ENCODE results near the gene ASB2.

ASB2 gene

GRCh38 chr14:93959239-93960107 is 16.9 kb downstream of the ASB2 start (continued):
- TF ChIP-seq ZNF518A (tag by site-specific recombination; conservative IDR thresholded peaks at IDR 0.05; ENCODE audit: low read depth) (no peak), ZNF426 (tag by site-specific recombination; IDR thresholded peaks at IDR 0.05) (no peak), ZNF558 (tag by site-specific recombination; IDR thresholded peaks at IDR 0.05) (no peak), ZNF148 (tag by site-specific recombination; IDR thresholded peaks at IDR 0.05; ENCODE audit: borderline replicate concordance) (no peak), ZNF791 (tag by site-specific recombination; IDR thresholded peaks at IDR 0.05) (no peak), ZNF274 (IDR thresholded peaks at IDR 0.05; ENCODE audit: low read length) (no peak), ZNF274 (tag by site-specific recombination; IDR thresholded peaks at IDR 0.05; ENCODE audit: borderline replicate concordance) (no peak), ZNF423 (tag by site-specific recombination; IDR thresholded peaks at IDR 0.05) (0 out of 2 replicates have a peak, but pooled peaks have one; percentile 32), YY2 (tag by site-specific recombination; IDR thresholded peaks at IDR 0.05) (no peak), ZFP3 (tag by site-specific recombination; IDR thresholded peaks at IDR 0.05; ENCODE audit: low read depth) (no peak), WT1 (tag by site-specific recombination; IDR thresholded peaks at IDR 0.05) (no peak), ZFHX2 (tag by site-specific recombination; conservative IDR thresholded peaks at IDR 0.05) (peak; percentile 98), ZNF112 (tag by site-specific recombination; IDR thresholded peaks at IDR 0.05) (no peak), ZNF654 (tag by site-specific recombination; IDR thresholded peaks at IDR 0.05; ENCODE audit: low read depth) (no peak), ZFP37 (tag by site-specific recombination; IDR thresholded peaks at IDR 0.05) (no peak), HIC1 (tag by site-specific recombination; IDR thresholded peaks at IDR 0.05) (no peak), ZNF664 (tag by site-specific recombination; IDR thresholded peaks at IDR 0.05) (peak; percentile 95), ZBTB8A (tag by site-specific recombination; IDR thresholded peaks at IDR 0.05) (peak; percentile 50), ZNF692 (tag by site-specific recombination; IDR thresholded peaks at IDR 0.05) (0 out of 2 replicates have a peak, but pooled peaks have one; percentile 26), INSM2 (tag by site-specific recombination; IDR thresholded peaks at IDR 0.05) (no peak), ZNF585B (tag by site-specific recombination; IDR thresholded peaks at IDR 0.05) (no peak), ZNF398 (tag by site-specific recombination; IDR thresholded peaks at IDR 0.05) (peak; percentile 29; the same call in 1 of the 2 replicates), HOXC10 (CRISPR knock-in tag; IDR thresholded peaks at IDR 0.05) (no peak), MEIS1 (CRISPR knock-in tag; IDR thresholded peaks at IDR 0.05; ENCODE audit: borderline replicate concordance) (no peak)

Data from HEK293 (cell line).